ENCODE data around the gene RPTN. TPM values are rescaled to one million over a fixed set of nuclear protein-coding genes. Genes with fewer than 3 reads are reported as not detected.

The RPTN gene
- total RNA-seq, 1 experiment from 2014 or later = not detected

GRCh38 chr1:152104854-152105253 lies 54.2 kb downstream of the RPTN start:
- CTCF ChIA-PET = no interaction called here
- Histone ChIP-seq H3K27ac (ENCODE audit: low read length) (no peak overlapping the region), H3K4me3 (ENCODE audit: low read depth in 2 of 2, low read length in 2 of 2) (no peak overlapping the region), H3K9me3 (ENCODE audit: control insufficient read depth, insufficient read depth, low read depth, low read length) (no peaks in the 10 kb centered on the region), H3K4me1 (ENCODE audit: control insufficient read depth, insufficient read depth, low read length) (no peaks in the 10 kb centered on the region), H3K27me3 (ENCODE audit: control insufficient read depth, insufficient read depth, low read length) (peaks cover 13% of the 10 kb centered on the region), H3K36me3 (ENCODE audit: control insufficient read depth, insufficient read depth, low read length) (no peaks in the 10 kb centered on the region)
- DNase-seq (ENCODE audit: low read depth, low spot score) (no peak), ATAC-seq (no peak)
- TF ChIP-seq SIN3A (IDR thresholded peaks at IDR 0.05; ENCODE audit: borderline replicate concordance, insufficient read depth, low read depth, low read length) = no peak
- TF ChIP-seq CTCF (IDR thresholded peaks at IDR 0.05) = no peak
- no peak for TF ChIP-seq REST (IDR thresholded peaks at IDR 0.05; ENCODE audit: insufficient read depth in 1 of 2, low read depth in 2 of 2, low read length in 1 of 2)
- no peak for TF ChIP-seq TCF7L2 (IDR thresholded peaks at IDR 0.05; ENCODE audit: low read depth, low read length)
- TF ChIP-seq POLR2AphosphoS5 (IDR thresholded peaks at IDR 0.05; ENCODE audit: low read depth, low read length) = no peak
- no TSS peak for BruUV-seq (replicated peaks)
- in situ Hi-C loops (cut with HindIII; ENCODE audit: low pct_unique_long_range_greater_than_20kb, low sequenced_read_pairs) = no loop called here
- POLR2A ChIA-PET = no interaction called here
- intact Hi-C loops (cut with micrococcal nuclease; ENCODE audit: unreplicated experiment) = no loop called here

Other genes with a start within 250 kb of the RPTN start
- gene THEM4, start 249.7 kb downstream of the RPTN start, total RNA-seq (2021; ENCODE audit: unreplicated experiment) = 21.8 TPM
- gene S100A10, start 165.4 kb downstream of the RPTN start, total RNA-seq (2021; ENCODE audit: unreplicated experiment) = 1,621 TPM
- 474 TPM for gene S100A11, start 122.2 kb downstream of the RPTN start, total RNA-seq (2021; ENCODE audit: unreplicated experiment)
- gene TCHHL1, start 70.2 kb downstream of the RPTN start, total RNA-seq (2021; ENCODE audit: unreplicated experiment) = not detected
- 0.28 TPM for gene TCHH, start 43.8 kb downstream of the RPTN start, total RNA-seq (2021; ENCODE audit: unreplicated experiment)
- not detected for gene HRNR, start 65.0 kb upstream of the RPTN start, total RNA-seq (2021; ENCODE audit: unreplicated experiment)
- gene FLG, start 166.0 kb upstream of the RPTN start, total RNA-seq (2021; ENCODE audit: unreplicated experiment) = not detected
- gene FLG2, start 200.8 kb upstream of the RPTN start, total RNA-seq (2021; ENCODE audit: unreplicated experiment) = not detected